Right lobe of liver (tissue), 6 donors: Measurements from ENCODE around the gene UGT2B28. TPM values are rescaled to one million over a fixed set of nuclear protein-coding genes. Genes with fewer than 3 reads are reported as not detected.
"Not testable (repeated sequence)": the region's sequence is repeated elsewhere in the genome, so short reads cannot be mapped to it uniquely, and the experiment has no call there.

Experiments used
- ATAC-seq, 4 donors: fragments of 200-7000 bp; cut with Tn5 transposase; one replicate each; pipeline ENCODE4 v1.9.1; 2020; ENCODE audit warnings: mild to moderate bottlenecking in 4 of 4, moderate library complexity in 4 of 4
- DNase-seq, 3 donors: peaks; one replicate each; pipeline ENCODE4 v3.0.0-alpha.2; 2020
- H3K27ac ChIP-seq, 3 donors: fragments of 200-600 bp; one replicate each; pipeline ENCODE4 v1.8.0; 2022
- H3K27me3 ChIP-seq, 2 donors: fragments of 200-600 bp; one replicate each; pipeline ENCODE4 v1.8.0; 2022
- H3K36me3 ChIP-seq, 4 donors: fragments of 200-600 bp; sonication (generic) in 1 of 4; one replicate each; pipeline versions ENCODE4 v1.5.1 to v1.8.0; 2017 to 2022; ENCODE audit warnings: control low read depth in 1 of 4
- H3K4me1 ChIP-seq, 4 donors: fragments of 200-600 bp; sonication (generic) in 1 of 4; one replicate each; pipeline versions ENCODE4 v1.5.1 to v1.8.0; 2017 to 2022; ENCODE audit warnings: control low read depth in 1 of 4
- H3K4me3 ChIP-seq, 3 donors: fragments of 200-600 bp; one replicate each; pipeline ENCODE4 v1.8.0; 2022
- H3K9me3 ChIP-seq, 4 donors: fragments of 200-600 bp; sonication (generic) in 1 of 4; one replicate each; pipeline versions ENCODE4 v1.5.1 to v1.8.0; 2017 to 2022; ENCODE audit warnings: control low read depth in 1 of 4
- POLR2A ChIP-seq: fragments of 450-650 bp; IDR thresholded peaks from one replicate; pipeline ENCODE4 v1.6.1; 2017; ENCODE audit warnings: antibody characterized with exemption, mild to moderate bottlenecking
- WGBS: methylation state at CpG from one replicate; pipeline ENCODE4 v1.1.6; 2018; ENCODE audit warnings: low coverage, low lambda C conversion rate; ENCODE audit not compliant: insufficient coverage; ENCODE audit errors: missing lambda C conversion rate; 5-methylcytosine and 5-hydroxymethylcytosine counted together
- intact Hi-C, 2 donors: fragments of 100-400 bp; cut with DNase I; formaldehyde crosslinking; loops; one replicate each; pipeline versions ENCODE4 v1.11.2 to v1.14.1; 2022
- total RNA-seq, 6 experiments: library from RNA; depleted of rRNA in 2 of 6; stranded (reverse); fragments of >200 nt in 2 of 6; fragmentation: NEBNext Ultra II Directional in 3 of 6; extraction: Animal tissue kit (Norgen Biotek cat#: 25700) in 3 of 6; gene quantifications; one replicate each; pipeline versions ENCODE4 v1.1.0 to v1.2.4, GENCODE V29; 2016 to 2023
- TF ChIP-seq, protein P1 (sequence below), 4 donors: fragments of 200-600 bp in 3 of 4; fragments of 450-650 bp in 1 of 4; IDR thresholded peaks; one replicate each; pipeline versions ENCODE4 v1.5.1 to v1.8.0; 2016 to 2022; ENCODE audit warnings: antibody characterized with exemption in 4 of 4, mild to moderate bottlenecking in 2 of 4
- donor health status: DM: no; HTN: yes; CAD: no.
- donor health status: DM: no; HTN: no; CAD: no.
- donor health status: DM: no; HTN: no; CAD: no.
- donor health status: DM: no; HTN: yes; CAD: no.
- donor health status: DM: no; HTN: yes; CAD: no.

UGT2B28 gene
- total RNA-seq, 6 experiments from 2014 or later = not detected

DNA sequence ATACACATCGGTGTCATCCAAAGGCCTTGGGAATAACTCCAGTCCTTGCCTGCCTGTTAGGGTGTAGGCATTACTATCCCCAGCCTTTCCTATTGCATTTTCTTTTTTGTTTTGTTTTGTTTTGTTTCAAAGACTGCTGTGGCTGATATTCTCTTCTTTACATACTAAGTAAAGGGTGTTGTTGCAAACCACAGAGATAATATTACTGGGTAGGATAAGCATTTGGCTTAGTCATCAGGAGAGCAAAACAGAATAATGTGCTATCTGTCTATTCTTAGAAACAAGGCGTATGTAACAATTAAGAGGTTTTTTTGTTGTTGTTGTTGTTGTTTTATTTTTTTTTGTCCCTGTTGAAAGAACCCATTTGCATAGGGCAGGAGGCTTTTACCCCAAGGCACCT is 41.8 kb downstream of the UGT2B28 start:
- WGBS = 77% methylated on average over 2 of the region's 2 CpGs
- H3K27ac ChIP-seq = no peak overlapping the region
- no peaks in the 10 kb centered on the region for H3K36me3 ChIP-seq
- intact Hi-C loops = no loop called here
- peak in 1 of 4 donors; percentile 23 for ATAC-seq
- no peaks in the 10 kb centered on the region for H3K9me3 ChIP-seq
- no peaks in the 10 kb centered on the region for H3K27me3 ChIP-seq
- H3K4me3 ChIP-seq = no peak overlapping the region
- TF ChIP-seq, protein P1, sequence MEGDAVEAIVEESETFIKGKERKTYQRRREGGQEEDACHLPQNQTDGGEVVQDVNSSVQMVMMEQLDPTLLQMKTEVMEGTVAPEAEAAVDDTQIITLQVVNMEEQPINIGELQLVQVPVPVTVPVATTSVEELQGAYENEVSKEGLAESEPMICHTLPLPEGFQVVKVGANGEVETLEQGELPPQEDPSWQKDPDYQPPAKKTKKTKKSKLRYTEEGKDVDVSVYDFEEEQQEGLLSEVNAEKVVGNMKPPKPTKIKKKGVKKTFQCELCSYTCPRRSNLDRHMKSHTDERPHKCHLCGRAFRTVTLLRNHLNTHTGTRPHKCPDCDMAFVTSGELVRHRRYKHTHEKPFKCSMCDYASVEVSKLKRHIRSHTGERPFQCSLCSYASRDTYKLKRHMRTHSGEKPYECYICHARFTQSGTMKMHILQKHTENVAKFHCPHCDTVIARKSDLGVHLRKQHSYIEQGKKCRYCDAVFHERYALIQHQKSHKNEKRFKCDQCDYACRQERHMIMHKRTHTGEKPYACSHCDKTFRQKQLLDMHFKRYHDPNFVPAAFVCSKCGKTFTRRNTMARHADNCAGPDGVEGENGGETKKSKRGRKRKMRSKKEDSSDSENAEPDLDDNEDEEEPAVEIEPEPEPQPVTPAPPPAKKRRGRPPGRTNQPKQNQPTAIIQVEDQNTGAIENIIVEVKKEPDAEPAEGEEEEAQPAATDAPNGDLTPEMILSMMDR (IDR thresholded peaks at IDR 0.05) = no peak
- no peak for TF ChIP-seq POLR2A
- DNase-seq = no peak
- peaks cover 0 to 7% (median 0%) of the 10 kb centered on the region in 4 donors for H3K4me1 ChIP-seq

DNA sequence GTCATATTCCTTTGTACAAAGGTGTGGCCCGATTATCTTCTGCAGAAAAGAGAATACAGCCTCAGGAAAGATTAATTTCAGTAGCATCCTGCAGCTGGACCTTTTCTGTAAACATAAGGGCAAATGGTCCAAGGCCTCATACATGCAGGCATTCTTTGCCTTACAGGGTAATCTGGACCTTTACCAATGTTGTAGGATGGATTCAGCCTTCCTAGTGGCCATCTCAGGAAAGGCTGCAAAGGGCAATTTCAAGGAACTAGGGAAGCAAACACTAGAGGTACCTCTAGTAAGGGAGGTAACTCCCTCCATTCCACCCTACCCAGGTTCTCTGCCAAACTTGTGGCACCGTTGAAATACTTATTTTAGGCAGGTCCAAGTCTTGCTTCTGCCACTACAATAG is 43.0 kb downstream of the UGT2B28 start:
- 67% methylated on average over 2 of the region's 2 CpGs for WGBS
- Histone ChIP-seq H3K27ac (no peak overlapping the region), H3K27me3 (no peaks in the 10 kb centered on the region), H3K9me3 (no peaks in the 10 kb centered on the region), H3K36me3 (no peaks in the 10 kb centered on the region), H3K4me1 (peaks cover 0 to 7% (median 0%) of the 10 kb centered on the region in 4 donors), H3K4me3 (no peak overlapping the region)
- ATAC-seq (peak in 1 of 4 donors; percentile 48), DNase-seq (no peak)
- intact Hi-C loops = no loop called here
- TF ChIP-seq, protein P1 (IDR thresholded peaks at IDR 0.05) = no peak
- TF ChIP-seq POLR2A = no peak

DNA sequence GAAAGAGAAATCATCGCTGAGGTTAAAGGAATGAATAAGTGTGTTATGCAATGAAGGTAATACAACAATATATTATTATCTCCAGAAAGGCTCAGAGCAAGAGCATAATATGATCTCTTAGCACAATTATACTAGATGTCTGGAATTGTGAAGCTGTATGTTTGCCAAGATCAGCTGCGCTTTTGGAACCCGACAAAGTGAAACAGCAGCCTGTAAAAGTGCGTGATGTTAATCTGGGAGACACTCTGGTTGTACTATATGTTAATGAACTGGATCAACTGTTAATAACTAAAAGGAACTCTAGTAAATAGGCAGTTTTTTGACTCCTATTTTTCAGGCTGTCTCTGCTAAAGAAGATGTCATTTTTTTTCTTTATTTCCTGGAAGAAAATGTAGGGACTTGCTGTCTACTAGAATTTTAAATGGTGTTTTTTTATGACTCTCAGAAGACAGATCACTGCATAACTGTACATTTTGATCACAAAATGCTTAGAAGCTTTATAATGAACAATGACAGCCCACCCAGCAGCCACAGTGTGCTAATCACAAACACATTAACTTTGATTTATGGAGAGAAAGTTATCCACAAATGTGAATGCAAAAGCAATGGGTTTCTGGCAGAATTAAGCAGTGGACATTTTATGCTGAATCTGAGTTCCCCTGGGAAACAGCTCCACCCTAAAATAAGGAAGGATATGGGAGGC is 50.2 kb downstream of the UGT2B28 start:
- H3K9me3 ChIP-seq = no peaks in the 10 kb centered on the region
- peak overlapping the region in 2 of 3 donors; percentile 19 to 33 for H3K4me3 ChIP-seq
- H3K27me3 ChIP-seq = no peaks in the 10 kb centered on the region
- H3K36me3 ChIP-seq = no peaks in the 10 kb centered on the region
- DNase-seq (peak in 1 of 3 donors; percentile 60), ATAC-seq (peak; percentile 54 to 70 (median 68))
- intact Hi-C loops = no loop called here
- 15% methylated on average over 4 of the region's 4 CpGs for WGBS
- peaks cover 0 to 11% (median 0%) of the 10 kb centered on the region in 4 donors for H3K4me1 ChIP-seq
- H3K27ac ChIP-seq = peak overlapping the region; percentile 66 to 85 (median 83)
- TF ChIP-seq, protein P1 (IDR thresholded peaks at IDR 0.05) = no peak
- TF ChIP-seq POLR2A = no peak

DNA sequence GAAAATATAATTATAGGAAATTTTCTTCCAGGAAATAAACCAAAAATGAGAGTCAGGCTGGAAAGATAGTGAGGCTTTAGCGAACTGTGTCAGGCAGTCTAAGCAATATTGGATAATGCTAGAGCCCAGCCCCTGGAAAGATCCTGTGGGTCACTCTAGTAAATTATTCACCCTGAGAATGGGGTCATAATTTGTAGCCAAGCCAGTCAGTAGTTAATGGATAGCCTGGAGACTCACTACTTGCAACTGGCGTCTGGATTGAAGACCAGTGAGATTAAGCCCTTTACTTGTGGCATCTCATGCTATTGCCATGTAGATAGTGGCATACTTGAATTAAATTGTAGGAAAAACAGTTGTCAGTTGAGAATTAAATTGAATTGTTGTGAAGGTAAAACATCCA is 51.0 kb downstream of the UGT2B28 start:
- H3K4me1 ChIP-seq = peaks cover 0 to 11% (median 0%) of the 10 kb centered on the region in 4 donors
- ATAC-seq (peak; percentile 96 to 99 (median 98)), DNase-seq (peak in 1 of 3 donors; percentile 52)
- intact Hi-C loops, H3K9me3 ChIP-seq, H3K36me3 ChIP-seq, H3K27me3 ChIP-seq: not testable (repeated sequence)
- peak overlapping the region; percentile 66 to 85 (median 83) for H3K27ac ChIP-seq
- WGBS = 18% methylated on average over 2 of the region's 2 CpGs
- peak overlapping the region in 2 of 3 donors; percentile 19 to 33 for H3K4me3 ChIP-seq
- peak; percentile 42 for TF ChIP-seq POLR2A

- H3K9me3 ChIP-seq, H3K27ac ChIP-seq, DNase-seq, H3K36me3 ChIP-seq, intact Hi-C loops, H3K4me3 ChIP-seq, H3K27me3 ChIP-seq: not testable (repeated sequence)
- H3K4me1 ChIP-seq = peaks cover 0 to 11% (median 0%) of the 10 kb centered on the region in 4 donors
- ATAC-seq = peak; percentile 51 to 62 (median 58)
- TF ChIP-seq, protein P1 (IDR thresholded peaks at IDR 0.05) = peak; percentile 9 to 46 (median 42)
Measured at GRCh38 chr4:69335485-69335884, 55.2 kb downstream of the UGT2B28 start.

DNA sequence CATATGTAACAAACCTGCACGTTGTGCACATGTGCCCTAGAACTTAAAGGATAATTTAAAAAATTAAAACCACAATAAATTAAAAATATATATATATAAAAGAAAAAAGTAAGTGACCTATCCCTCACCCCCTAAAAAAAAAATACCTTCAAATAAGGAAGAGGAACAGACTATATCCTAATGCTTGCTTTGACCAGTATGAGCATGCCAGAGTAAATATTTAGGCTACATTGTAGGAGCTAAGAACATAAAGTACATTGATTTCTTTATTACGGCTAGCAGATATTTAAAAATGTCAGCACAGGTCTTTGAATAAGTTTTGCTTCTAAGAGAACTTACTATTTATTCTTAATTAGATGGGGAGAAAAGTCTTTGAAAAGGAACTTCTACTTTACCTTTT is 62.8 kb downstream of the UGT2B28 start:
- intact Hi-C loops, H3K36me3 ChIP-seq, H3K4me1 ChIP-seq, H3K27ac ChIP-seq, H3K4me3 ChIP-seq, H3K9me3 ChIP-seq, DNase-seq, H3K27me3 ChIP-seq: not testable (repeated sequence)
- 54% methylated on average over 2 of the region's 2 CpGs for WGBS
- peak in 1 of 4 donors; percentile 42 for ATAC-seq

DNA sequence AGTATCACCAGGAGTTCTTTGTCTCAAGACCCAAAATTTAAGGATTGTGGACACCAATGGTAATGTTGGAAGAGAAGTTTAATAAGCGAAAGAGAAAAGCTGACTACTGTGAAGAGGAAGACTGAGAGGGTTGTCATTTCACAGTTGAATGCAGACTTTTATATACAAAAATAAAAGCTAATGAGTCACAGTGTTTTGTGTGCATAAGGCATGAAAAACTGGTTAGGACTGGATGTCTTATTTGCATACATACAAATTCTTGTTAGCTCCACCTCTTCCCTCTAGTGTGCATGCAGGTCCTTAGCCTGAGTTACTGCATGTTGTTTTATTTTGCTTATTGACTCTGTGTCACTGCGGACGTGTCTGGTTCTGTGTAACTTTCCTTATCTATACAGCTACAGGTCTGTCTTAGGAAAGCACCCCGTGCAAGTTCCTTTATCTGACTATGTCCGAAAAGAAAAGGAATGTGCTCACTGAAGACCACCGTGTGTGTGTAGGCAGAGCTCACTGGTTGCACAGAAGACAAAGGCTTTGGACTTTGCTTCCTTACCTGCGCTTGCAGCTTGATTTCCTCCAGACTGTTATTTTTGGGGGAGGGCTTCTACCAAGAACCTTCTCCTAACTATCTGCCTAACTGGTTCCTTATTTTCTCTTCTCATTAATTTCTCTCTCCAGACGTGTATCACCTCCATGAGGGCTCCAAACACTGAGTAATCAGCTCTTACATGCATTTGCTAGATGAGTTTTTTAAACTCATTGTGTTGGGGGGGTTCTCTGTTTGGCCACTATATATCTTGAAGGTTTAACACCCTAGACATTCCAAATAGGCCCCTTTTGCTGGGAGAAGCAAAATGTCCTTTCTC is 63.5 kb downstream of the UGT2B28 start:
- H3K4me1 ChIP-seq, H3K27ac ChIP-seq, H3K27me3 ChIP-seq, DNase-seq, H3K4me3 ChIP-seq, H3K36me3 ChIP-seq, intact Hi-C loops, H3K9me3 ChIP-seq: not testable (repeated sequence)
- ATAC-seq = peak in 2 of 4 donors; percentile 30 to 76
- WGBS = 12% methylated on average over 8 of the region's 8 CpGs
